ENCODE measurements around the gene FLII.
A peak's percentile ranks its signal among the peaks of the same experiment; 100 is the strongest.

The FLII gene

GRCh38 chr17:18241229-18241871 is 17.2 kb downstream of the FLII start:
- DNase-seq (ENCODE audit: low spot score) = no peak

- DNase-seq (ENCODE audit: low spot score) = no peak
Observed at GRCh38 chr17:18240449-18240848, 18.1 kb downstream of the FLII start.

GRCh38 chr17:18238299-18238698 is 20.2 kb downstream of the FLII start:
- no peak for DNase-seq (ENCODE audit: low spot score)

GRCh38 chr17:18237461-18237860 is 21.1 kb downstream of the FLII start:
- no peak for DNase-seq (ENCODE audit: low spot score)

GRCh38 chr17:18236494-18236893 is 22.0 kb downstream of the FLII start:
- no peak for DNase-seq (ENCODE audit: low spot score)

GRCh38 chr17:18235743-18236256 is 22.7 kb downstream of the FLII start:
- no peak for DNase-seq (ENCODE audit: low spot score)

- no peak for DNase-seq (ENCODE audit: low spot score)
Observed at GRCh38 chr17:18234853-18235380, 23.6 kb downstream of the FLII start.

- no peak for DNase-seq (ENCODE audit: low spot score)
Observed at GRCh38 chr17:18233803-18234518, 24.6 kb downstream of the FLII start.

GRCh38 chr17:18231164-18231563 is 27.4 kb downstream of the FLII start:
- DNase-seq (ENCODE audit: low spot score) = no peak

- DNase-seq (ENCODE audit: low spot score) = no peak
Observed at GRCh38 chr17:18230288-18231141, 28.0 kb downstream of the FLII start.

- DNase-seq (ENCODE audit: low spot score) = no peak
Observed at GRCh38 chr17:18229771-18230170, 28.8 kb downstream of the FLII start.

GRCh38 chr17:18229254-18229653 is 29.3 kb downstream of the FLII start:
- DNase-seq (ENCODE audit: low spot score) = no peak

GRCh38 chr17:18228176-18228682 is 30.3 kb downstream of the FLII start:
- no peak for DNase-seq (ENCODE audit: low spot score)

- DNase-seq (ENCODE audit: low spot score) = no peak
Observed at GRCh38 chr17:18227635-18228034, 30.9 kb downstream of the FLII start.

GRCh38 chr17:18226284-18226945 is 32.1 kb downstream of the FLII start:
- DNase-seq (ENCODE audit: low spot score) = no peak

GRCh38 chr17:18225642-18226283 is 32.8 kb downstream of the FLII start:
- no peak for DNase-seq (ENCODE audit: low spot score)

GRCh38 chr17:18225121-18225641 is 33.4 kb downstream of the FLII start, which contains the start of gene LLGL1:
Gene LLGL1, plus strand, starts transcription at chr17:18225635. Its CDS starts 48 bp downstream, at chr17:18225683.
- peak; percentile 95 for DNase-seq (ENCODE audit: low spot score)

- DNase-seq (ENCODE audit: low spot score) = no peak
Observed at GRCh38 chr17:18224387-18225120, 34.0 kb downstream of the FLII start.

GRCh38 chr17:18224053-18224386 is 34.5 kb downstream of the FLII start:
- no peak for DNase-seq (ENCODE audit: low spot score)

GRCh38 chr17:18218756-18219415 is 39.7 kb downstream of the FLII start:
- DNase-seq (ENCODE audit: low spot score) = no peak
